Coronary artery (tissue), 2 donors: ENCODE results near the gene UCKL1.

Experiments used
- DNase-seq: peaks from one replicate; pipeline ENCODE4 v3.0.0-alpha.2; 2017; ENCODE audit warnings: low spot score
- H3K27ac ChIP-seq, 2 donors: fragments of 200-600 bp; sonication (generic); one replicate each; pipeline ENCODE4 v1.5.1; 2016 to 2019
- H3K4me3 ChIP-seq: fragments of 200-600 bp; sonication (generic); 2 replicates; pipeline ENCODE4 v1.5.1; 2016; ENCODE audit warnings: mild to moderate bottlenecking, moderate library complexity
- TF ChIP-seq, protein P1 (sequence below): fragments of 200-600 bp; sonication (generic); IDR thresholded peaks from one replicate; pipeline ENCODE4 v1.5.1; 2019; ENCODE audit warnings: antibody characterized with exemption

The UCKL1 gene

DNA sequence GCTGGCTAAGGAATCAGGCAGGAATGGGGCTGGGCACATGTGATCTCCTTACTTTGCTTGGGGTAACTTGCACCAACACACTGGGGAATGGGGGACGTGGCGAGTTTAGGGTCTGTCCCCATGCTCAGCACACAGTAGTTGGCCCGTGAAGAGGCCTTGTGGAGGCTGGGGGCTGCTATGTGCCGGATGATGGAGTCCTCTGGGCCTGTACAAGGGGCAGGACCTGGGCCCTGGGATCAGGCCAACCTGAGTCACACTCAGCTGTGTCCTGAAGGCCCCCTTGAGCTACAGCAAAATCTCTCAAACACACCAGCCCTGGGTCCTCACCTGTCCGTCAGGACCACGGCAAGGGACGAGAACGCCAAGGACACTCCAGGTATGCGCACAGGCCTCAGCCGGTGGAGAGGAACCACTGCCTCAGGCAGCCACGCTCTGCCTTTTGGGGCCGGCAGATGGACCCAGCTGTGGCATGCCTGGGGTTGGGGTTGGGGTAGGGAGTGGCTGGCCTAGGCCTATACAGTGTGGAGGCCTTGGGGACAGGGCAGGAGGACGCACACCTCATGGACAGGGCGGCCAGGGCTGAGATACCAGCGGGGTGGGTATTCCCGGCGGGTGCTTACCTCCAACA is 11.1 kb downstream of the UCKL1 start:
- no peak overlapping the region for H3K4me3 ChIP-seq
- TF ChIP-seq, protein P1, sequence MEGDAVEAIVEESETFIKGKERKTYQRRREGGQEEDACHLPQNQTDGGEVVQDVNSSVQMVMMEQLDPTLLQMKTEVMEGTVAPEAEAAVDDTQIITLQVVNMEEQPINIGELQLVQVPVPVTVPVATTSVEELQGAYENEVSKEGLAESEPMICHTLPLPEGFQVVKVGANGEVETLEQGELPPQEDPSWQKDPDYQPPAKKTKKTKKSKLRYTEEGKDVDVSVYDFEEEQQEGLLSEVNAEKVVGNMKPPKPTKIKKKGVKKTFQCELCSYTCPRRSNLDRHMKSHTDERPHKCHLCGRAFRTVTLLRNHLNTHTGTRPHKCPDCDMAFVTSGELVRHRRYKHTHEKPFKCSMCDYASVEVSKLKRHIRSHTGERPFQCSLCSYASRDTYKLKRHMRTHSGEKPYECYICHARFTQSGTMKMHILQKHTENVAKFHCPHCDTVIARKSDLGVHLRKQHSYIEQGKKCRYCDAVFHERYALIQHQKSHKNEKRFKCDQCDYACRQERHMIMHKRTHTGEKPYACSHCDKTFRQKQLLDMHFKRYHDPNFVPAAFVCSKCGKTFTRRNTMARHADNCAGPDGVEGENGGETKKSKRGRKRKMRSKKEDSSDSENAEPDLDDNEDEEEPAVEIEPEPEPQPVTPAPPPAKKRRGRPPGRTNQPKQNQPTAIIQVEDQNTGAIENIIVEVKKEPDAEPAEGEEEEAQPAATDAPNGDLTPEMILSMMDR: no peak
- no peak for DNase-seq
- H3K27ac ChIP-seq: no peak overlapping the region

DNA sequence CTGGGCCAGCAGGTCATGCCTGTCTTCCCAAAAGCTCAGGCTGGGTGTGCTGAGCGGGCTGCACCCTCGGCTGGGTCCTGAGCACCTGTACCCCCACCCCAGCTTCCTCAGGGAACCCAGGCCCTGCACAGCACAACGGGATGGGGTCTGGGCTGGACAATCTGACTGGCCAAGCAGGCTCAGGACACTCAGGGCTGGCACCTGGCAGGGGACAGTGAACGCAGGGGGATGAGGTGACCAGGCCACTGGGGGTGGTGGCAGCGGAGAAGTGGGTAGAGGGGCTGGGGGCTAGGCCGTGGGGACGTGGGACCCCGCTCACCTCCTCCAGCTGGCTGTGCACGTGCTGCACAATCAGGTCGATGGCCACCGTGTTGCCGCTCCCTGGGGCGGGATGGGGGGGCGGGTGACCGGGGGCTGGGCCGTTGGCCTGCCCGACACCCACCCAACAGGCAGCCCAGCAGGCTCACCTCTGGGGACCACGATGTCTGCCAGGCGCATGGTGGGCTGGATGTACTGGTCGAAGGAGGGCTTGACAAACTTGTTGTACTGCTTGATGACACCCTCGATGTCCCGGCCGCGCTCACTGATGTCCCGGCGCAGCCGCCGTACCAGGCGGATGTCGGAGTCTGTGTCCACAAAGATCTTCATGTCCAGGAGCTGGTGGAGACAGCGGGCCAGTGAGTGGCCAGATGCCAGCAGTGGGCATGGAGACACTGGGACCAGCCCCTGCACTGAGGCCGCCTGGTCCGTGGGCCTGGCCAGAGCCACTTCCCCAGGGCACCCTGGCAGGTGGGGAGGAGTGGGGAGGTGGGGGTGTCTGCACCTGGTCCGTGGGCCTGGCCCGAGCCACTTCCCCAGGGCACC is 11.9 kb downstream of the UCKL1 start:
- DNase-seq: no peak
- H3K27ac ChIP-seq: no peak overlapping the region
- no peak overlapping the region for H3K4me3 ChIP-seq
- TF ChIP-seq, protein P1: no peak

- H3K4me3 ChIP-seq: no peak overlapping the region
- no peak for DNase-seq
- TF ChIP-seq, protein P1: no peak
- H3K27ac ChIP-seq: peak overlapping the region in 1 of 2 donors; percentile 80
These were observed 12.5 kb downstream of the UCKL1 start for GRCh38 chr20:63943808-63944077.

DNA sequence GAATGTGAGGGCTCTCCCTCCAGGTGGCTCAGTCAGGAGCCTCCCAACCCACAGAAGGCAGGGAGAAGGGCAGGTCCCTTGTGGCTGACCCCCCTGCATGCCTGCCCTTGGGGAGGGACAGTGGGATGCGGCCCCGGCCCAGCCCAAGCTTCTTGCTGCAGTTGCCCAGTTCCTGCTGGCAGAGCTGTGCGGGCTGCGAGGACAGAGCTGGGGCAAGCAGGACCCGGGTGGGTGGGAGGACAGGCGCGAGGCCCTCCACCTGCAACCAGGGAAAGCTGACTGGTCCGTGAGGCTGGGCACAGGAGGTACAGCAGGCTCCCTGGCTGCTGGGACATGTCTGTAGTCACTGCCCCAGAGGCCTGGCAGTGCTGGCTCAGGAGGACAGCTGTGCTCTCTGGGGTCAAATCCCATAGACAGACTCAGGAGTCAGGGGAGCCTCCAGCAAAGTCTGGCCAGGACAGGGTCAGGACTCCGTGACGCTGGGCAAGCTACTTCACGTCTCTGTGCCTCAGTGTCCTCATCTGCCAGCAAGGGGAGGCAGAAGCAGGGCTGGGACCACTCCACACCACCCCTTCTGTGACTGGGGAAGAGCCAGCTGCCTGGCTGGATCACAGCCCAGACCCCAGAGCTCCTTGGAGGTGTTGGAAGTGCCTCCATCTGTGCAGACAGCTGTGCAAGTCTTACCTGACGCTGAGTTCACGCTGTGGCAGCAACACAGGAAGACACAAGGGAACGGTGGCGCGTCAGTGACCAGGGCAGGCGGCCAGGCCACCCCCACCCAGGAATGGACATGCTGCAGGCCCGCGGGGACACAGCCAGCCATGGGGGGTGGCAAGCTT is 13.0 kb downstream of the UCKL1 start:
- Histone ChIP-seq H3K27ac (peak overlapping the region in 1 of 2 donors; percentile 80), H3K4me3 (no peak overlapping the region)
- DNase-seq: no peak
- TF ChIP-seq, protein P1: no peak

DNA sequence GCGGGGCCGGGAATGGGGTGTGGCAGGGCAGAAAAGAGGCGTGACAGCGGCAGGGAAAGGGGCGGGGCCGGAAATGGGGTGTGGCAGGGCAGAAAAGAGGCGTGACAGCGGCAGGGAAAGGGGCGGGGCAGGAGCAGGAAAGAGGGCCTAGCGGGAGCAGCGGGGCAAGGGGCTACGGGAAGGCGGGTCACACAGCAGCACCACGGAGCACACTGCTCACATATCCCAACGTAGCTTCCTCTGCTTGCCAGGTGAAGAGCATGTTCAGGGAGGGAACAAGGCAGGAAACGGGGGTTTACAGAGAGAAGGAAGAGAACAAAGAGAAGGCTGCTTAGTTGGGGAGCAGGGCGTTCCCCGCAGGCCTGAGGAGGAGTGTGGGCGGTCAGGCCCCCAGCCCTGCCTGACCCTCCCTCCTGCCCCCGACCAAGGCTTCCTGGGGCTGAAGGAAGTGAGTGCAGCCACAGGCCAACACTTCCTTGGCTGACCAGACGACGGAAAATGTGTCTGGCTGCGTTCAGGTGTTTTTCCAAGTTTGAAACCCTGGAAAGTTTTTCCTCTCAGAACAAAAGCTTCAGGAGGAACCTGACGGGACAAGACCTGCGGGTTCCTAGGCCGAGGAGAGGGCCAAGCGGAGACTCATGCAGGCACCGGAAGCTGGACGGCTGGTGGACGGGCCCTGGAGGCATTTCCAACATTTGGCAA is 13.8 kb downstream of the UCKL1 start:
- Histone ChIP-seq H3K4me3 (no peak overlapping the region), H3K27ac (peak overlapping the region in 1 of 2 donors; percentile 80)
- DNase-seq: no peak
- TF ChIP-seq, protein P1: no peak

DNA sequence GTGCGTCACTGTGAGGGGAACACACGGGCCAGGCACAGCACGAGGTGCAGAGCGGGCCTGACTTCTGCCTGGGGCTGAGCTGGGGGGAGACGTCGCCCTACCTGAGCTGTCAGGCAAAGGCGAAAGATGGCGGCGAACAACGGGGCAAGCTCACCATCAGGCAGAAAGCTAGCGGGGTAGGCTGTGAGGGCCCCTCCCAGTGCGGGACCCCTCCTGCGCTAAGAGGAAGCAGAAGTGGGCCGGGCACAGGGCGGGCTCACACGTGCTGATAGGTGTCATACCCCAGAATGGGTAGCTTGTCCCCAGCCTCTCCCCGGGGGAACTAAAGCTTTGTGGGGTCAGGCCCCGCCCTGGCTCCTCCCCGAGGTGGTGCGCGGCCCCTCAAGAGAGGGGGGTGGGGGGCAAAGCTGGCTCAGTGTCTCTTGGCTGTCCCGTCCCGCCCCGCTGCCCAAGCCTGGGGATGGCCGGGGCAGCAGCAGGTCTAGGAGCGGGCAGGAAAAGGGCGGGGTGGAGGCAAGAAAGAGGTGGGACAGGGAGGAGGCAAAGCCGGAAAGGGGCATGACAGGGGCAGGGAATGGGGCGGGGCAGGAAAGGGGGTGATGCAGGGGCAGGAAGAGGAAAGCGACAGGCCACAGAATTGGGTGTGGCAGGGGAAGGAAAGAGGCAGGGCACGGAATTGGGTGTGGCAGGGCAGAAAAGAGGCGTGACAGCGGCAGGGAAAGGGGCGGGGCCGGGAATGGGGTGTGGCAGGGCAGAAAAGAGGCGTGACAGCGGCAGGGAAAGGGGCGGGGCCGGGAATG is 14.7 kb downstream of the UCKL1 start:
- H3K4me3 ChIP-seq: no peak overlapping the region
- DNase-seq: no peak
- H3K27ac ChIP-seq: peak overlapping the region in 1 of 2 donors; percentile 61
- TF ChIP-seq, protein P1: no peak
